A204.1 (cell line): ENCODE measurements around the gene TRAK2.

Experiments
- FAIRE-seq: peaks from 2 replicates; lab custom pipeline; 2012; peaks lifted over from hg19 to GRCh38; lab: Jason Lieb, UNC

Gene TRAK2

GRCh38 chr2:201358684-201359083 is 92.6 kb downstream of the TRAK2 start:
- no peak for FAIRE-seq

- FAIRE-seq = no peak
Measured at GRCh38 chr2:201357221-201357620, 94.0 kb downstream of the TRAK2 start, which contains the start of gene FLACC1. TSS of gene FLACC1 (minus strand) at chr2:201357345. CDS start at chr2:201351404, 5,941 bp downstream.

GRCh38 chr2:201353116-201353515 is 98.1 kb downstream of the TRAK2 start:
- FAIRE-seq = no peak

- FAIRE-seq = no peak
Measured at GRCh38 chr2:201350879-201351278, 100.4 kb downstream of the TRAK2 start.

GRCh38 chr2:201349601-201350000 is 101.7 kb downstream of the TRAK2 start:
- FAIRE-seq = no peak

- FAIRE-seq = no peak
Measured at GRCh38 chr2:201348758-201349157, 102.5 kb downstream of the TRAK2 start.

- no peak for FAIRE-seq
Measured at GRCh38 chr2:201347138-201347537, 104.1 kb downstream of the TRAK2 start.

GRCh38 chr2:201345625-201346213 is 105.5 kb downstream of the TRAK2 start:
- FAIRE-seq = no peak

- FAIRE-seq = no peak
Measured at GRCh38 chr2:201344663-201345366, 106.4 kb downstream of the TRAK2 start.

GRCh38 chr2:201343559-201343958 is 107.7 kb downstream of the TRAK2 start:
- no peak for FAIRE-seq

GRCh38 chr2:201342923-201343322 is 108.3 kb downstream of the TRAK2 start:
- FAIRE-seq = no peak

GRCh38 chr2:201329409-201329808 is 121.8 kb downstream of the TRAK2 start:
- FAIRE-seq = no peak

- FAIRE-seq = no peak
Measured at GRCh38 chr2:201327678-201328077, 123.6 kb downstream of the TRAK2 start.
